Activated CD4-positive, alpha-beta T cell treated with anti-CD3 and anti-CD28 coated beads, Interleukin-2, amount 50 U/mL, for 4 hours (primary cell): ENCODE measurements around the gene RIC3.

Source experiments
- DNase-seq, 2 experiments: peaks; one replicate each; pipeline ENCODE4 v3.0.0-alpha.2; 2020

RIC3 gene

DNA sequence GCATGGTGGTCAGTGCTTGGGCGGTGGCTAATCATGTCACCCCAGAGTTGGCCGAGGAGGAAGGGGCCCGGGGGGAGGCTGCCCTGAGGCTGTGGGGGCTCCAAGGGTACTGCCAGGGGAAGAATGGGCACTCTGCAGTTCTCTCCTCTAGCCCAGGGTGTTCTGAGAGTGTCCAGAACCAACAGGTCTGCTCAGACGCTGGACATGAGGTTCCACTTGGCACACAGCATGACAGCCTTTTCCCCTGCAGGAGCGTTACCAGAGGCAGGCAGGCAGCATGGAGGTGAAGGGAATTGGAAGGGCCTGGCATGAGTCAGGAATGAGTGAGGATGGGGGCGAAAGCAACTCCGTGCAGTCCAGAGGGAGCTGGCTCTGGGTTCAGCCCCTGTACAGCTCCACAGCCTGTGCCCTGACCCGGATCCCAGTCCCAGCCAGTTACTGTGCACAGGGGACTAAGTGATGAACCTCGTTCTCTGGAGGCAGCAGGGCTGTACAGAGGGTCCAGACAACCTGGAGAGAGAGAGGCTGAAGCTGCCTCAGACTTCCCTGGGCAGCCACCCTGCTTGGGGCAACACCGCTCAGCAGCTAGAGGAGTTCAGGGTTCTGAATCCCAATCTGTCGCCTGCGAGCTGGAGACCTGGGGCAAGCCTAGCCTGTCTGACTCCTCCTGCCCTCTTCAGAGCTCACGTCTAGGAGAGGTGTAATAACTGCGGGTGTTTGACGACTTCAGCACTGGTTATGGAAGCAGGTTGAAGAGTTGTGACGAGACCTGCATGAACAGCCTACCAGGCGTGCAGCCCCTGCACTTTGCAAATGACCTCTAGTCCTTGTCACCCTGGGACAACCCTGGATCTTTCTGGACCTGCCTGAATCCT, 102.6 kb downstream of the RIC3 start:
- no peak for DNase-seq

DNA sequence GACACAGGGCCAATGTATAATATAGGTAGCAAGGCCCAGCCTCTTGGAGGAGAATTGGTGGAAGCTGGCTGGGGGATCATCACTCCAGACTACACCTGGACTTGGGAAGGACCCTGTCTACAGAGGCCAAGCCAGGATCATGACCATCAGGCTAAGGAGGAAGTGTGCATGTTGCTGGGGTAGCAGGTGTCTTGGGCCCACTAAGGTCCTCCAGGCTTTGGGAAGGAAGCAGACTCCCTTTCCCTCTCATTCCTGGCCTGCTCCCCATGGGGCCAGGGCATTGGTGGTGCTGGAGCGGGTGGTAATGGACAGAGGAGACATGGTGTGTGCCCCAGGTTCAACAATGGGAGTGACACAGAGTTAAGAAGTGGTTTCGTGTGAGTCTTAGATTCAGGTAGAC, 103.8 kb downstream of the RIC3 start:
- no peak for DNase-seq

DNA sequence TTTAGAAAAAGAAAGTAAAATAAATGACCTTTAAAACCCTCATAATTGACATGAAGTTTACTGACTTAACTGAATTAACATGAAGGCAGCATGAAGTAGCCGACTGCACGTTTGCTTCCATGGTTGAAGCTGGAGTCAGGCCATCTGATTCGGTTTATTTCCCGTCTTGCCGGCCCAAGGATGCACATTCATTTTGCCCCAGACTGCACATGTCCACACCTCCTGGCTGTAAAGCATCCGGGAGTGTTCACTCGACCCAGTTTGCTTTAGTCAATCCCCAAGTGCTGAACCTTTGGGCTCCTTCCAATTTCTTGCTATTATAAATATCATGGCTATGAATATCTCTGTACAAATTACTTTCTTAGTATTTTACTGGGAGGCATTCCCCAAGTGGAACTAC, 105.5 kb downstream of the RIC3 start:
- no peak for DNase-seq

DNA sequence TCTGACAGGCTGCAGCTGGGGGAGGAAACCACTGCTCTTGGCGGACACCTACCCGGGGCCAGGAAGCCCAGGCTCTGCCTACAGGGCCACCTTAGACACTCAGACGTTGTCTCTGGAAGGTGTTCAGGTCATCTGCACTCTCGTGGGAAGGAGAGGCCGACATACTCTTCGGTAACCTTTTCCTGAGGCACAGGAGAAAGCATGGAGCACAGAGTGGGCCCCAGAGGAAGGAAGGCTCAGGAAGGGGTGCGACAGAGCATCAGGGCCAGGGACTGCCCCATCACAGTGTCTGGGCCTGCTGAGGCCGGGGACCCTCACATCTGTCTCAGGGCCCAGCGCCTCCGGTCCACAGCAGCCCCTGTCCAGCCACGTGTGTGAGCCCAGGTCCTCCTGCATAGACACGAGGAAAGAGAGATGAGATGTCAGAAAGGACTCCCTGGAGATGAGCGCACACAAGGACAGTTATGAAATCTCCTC, 106.0 kb downstream of the RIC3 start:
- no peak for DNase-seq

DNA sequence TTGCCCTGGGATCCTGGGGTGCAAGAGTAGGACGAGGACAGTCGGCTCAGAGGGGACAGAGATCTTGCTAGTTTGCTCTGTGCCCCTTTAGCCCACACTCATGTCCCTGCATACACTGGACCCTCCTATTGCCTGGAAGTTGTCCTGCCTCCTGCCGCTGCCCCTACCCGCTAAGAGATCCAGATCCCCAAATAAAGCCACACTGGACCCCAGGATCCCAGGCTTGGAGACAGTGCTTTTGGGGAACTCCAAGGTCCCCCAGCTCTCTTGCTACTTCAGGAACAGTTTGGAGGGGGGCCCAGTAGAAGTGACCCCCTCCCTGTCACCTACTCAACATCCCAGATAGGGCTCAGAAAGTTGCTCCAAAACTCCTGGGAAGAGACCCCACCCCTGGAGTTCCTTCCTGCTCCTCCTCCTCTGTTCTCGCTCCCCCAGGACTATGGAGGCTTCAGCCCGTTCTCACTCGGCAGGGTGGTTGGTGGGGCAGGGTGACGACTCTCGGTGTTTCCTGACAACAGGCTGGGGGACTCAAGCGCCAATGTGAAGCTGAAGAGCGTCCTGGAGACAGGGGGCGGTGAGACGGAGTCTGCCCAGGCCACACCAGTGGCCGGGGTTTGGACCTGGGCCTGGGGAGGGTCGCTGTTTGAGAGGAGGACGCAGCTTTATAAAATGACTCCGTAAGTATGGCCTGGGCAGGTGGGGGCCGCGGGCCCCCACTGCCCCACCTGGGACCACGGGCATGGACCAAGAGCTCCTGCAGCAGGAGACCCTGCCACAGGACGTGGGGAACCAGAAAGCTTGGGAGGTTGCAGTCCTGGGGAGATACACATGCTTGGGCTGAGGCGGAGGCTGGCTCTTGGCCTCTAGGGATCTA, 107.0 kb downstream of the RIC3 start:
- no peak for DNase-seq

DNA sequence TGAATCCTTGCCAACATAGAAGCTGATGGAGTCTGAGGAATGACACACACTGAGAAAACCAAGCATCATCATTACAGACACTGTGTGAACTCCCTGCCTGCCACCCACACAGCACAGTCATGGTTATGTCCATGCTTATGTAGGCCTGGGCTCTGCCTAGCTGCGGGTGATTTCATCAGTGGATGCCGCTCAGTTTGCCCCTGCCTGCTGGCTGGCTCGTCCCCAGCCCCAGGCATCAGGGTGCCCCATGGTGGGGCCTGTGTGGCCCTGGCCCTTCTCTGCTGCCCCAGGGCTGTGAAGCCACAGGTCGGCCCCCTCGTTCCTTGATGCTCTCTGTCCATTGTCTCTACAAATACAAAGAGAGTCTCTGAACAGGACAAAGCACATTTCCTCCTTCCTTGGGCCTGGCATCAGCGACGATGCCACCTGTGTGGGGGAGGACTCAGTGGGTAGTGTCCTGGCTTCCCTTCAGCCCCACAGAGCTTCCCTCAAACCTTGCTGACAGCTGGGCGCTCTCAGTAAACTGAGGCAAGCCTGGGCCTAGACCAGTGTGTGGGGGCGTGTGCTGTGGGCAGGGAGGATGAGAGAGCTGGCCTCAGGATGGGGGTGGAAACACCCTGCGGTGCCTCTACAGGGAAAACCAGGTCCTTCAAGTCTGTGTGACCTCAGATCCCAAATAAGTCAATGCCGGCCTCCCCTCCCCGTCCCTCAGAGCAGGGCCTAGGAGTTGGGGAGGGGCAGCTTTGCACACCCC, 107.8 kb downstream of the RIC3 start:
- DNase-seq: no peak

DNA sequence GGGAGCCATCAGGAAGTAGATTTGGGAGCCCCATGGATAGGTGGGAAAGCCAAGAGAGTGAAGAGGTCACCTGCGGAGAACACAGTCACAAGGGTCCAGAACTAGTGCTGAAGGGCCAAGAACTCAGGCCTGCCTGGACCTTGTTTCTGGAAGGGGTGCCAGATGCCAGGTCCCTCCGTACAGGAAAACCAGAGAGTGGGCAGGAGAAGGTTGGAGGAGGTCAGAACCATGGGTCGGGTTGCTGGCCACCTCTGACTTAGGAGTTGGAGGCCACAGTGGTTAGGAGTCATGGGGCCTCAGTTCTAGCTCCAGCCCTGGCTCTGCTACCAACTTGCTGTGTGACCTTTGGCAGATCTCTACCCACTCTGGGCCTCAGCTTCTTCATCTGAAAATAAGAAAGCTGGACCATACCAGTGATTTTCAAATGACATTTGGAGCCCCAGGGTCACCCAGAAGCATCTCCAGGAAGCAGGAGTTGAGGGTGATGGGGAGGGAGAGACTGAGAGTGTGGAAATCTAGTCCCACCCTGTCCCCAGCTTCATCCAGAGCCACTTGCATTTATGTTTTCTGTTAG, 108.6 kb downstream of the RIC3 start:
- DNase-seq: no peak

DNA sequence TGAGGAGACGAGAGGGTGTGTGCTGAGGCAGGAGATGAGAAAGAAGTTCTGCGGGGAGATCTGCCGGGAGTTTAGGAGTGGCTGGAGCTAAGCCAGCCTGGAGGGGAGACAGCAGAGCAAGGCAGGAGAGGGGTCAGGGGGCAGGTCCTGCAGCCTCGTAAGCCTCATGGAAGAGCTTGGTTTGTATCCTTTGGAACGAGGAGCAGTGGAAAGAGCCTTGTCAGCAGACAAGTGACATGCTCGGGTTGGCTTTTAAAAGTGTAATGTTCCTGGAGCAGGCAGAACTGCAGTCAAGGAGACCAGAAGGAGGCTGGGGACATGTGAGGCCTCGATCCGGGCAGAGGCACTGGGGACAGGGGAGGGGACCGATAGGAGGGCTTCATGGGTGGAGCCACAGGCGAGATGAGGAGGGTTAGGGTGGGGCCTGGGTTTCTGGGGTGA, 109.2 kb downstream of the RIC3 start:
- no peak for DNase-seq

DNA sequence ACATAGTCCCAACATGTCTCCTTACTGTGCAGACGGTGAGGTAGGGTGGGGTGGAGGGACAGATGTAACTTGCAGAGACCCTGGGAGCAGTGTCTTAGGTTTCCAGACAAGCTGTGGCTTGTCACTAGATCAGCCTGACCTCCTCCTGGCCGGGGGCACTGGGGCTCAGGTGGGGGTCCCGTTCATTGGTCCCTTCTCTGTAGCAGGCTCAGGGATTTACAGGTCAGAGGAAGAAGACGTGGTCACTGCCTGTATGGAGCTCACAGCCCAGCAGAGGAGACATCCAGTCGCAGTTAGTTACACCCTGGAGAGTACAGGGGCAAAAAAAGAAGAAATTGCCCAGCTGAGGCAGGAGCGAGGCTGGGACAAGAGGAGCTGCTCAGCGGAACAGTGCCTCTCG, 109.8 kb downstream of the RIC3 start:
- DNase-seq: no peak

DNA sequence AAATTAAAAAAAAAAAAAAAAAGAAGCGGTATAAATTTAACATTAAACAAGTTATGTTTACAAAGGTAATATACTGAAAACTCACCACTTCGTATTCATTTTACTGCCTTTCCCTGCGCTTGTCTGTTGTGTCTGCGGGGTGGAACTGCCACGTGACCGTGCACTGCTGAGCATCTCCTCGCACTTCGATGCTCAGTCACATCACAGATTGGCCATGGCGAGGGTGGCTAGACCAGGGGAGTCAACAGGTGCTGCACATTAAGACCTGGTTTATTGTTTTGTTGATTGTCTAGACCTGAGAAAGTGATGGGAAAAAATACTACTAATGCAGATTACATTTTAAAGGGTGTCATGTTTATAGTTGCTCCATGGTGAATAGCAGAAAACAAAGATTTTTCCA, 110.6 kb downstream of the RIC3 start:
- DNase-seq: no peak

DNA sequence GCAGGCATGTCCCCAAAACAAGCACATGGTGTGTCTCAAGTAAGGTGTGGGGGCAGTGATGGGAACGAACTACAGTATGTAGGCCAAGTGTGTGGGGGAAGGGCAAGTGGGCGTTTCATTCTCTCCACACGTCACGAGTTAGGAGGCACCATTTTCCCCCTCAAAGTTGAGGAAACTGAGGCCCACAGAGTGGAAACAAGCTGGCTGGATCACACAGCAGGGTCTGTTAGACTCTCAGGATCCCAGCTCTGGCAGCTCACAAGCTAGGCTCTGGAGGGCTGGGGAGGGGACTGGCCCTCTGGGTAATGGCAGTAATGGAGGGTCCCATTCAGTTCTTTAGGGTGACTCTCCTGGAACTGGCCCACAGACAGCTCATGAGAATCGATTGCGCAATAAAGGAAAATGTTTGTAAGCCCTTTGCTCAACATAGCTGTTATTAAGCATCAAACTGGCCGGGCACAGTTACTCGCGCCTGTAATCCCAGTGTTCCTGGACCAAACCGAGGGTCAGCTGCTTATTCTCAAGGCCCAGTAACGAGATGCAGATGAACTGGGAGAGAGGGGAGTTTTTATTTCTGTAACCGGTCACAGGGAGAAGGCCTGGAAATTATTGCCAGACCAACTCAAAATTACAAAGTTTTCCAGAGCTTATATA, 111.9 kb downstream of the RIC3 start:
- DNase-seq: no peak
